ENCODE measurements around the gene VPS13A.

DNA sequence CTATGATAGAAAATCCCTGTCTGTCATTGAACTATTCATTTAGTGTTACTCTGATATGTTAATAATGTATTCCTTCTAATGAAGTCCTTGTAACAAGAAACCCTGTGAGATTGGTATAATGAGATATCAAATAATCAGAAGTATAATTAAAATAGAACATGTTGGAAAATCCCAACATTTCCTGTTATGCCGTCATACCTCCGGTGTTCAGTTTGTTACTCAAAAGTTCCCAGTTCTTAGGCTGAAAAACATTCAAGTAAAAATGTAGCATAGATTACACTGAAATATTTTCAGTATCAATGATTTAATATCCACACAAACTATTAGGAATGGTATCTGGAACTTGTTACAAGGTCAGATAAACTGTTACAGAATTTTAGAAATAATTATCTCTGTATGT is 243.3 kb downstream of the VPS13A start:
- TF ChIP-seq POLR2A (IDR thresholded peaks at IDR 0.05) (no peak), POLR2AphosphoS5 (IDR thresholded peaks at IDR 0.05) (no peak)
- TF ChIP-seq, protein P1, sequence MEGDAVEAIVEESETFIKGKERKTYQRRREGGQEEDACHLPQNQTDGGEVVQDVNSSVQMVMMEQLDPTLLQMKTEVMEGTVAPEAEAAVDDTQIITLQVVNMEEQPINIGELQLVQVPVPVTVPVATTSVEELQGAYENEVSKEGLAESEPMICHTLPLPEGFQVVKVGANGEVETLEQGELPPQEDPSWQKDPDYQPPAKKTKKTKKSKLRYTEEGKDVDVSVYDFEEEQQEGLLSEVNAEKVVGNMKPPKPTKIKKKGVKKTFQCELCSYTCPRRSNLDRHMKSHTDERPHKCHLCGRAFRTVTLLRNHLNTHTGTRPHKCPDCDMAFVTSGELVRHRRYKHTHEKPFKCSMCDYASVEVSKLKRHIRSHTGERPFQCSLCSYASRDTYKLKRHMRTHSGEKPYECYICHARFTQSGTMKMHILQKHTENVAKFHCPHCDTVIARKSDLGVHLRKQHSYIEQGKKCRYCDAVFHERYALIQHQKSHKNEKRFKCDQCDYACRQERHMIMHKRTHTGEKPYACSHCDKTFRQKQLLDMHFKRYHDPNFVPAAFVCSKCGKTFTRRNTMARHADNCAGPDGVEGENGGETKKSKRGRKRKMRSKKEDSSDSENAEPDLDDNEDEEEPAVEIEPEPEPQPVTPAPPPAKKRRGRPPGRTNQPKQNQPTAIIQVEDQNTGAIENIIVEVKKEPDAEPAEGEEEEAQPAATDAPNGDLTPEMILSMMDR (IDR thresholded peaks at IDR 0.05): no peak
